Activated T-helper 2 cell treated with anti-CD3 and anti-CD28 coated beads, Interferon-gamma antibody, Interleukin-2, Interleukin-4, amounts not matched to agents 10 μg/mL and 5 μg/mL and 100 μg/mL, durations not matched to agents 14 hours and 24 hours and 36 hours (primary cell): ENCODE data around the gene SKIC8. TPM values are rescaled to one million over a fixed set of nuclear protein-coding genes. Genes with fewer than 3 reads are reported as not detected.
A peak's percentile ranks its signal among the peaks of the same experiment; 100 is the strongest.

ENCODE experiments used
- DNase-seq: peaks from one replicate; pipeline ENCODE4 v3.0.0; 2021; ENCODE audit warnings: low spot score
- H3K27ac Mint-ChIP-seq: one replicate; pipeline ENCODE4 v1.8.0; 2021; ENCODE audit warnings: mixed read lengths
- H3K27me3 Mint-ChIP-seq: one replicate; pipeline ENCODE4 v1.8.0; 2021; ENCODE audit warnings: low read depth, mixed read lengths
- H3K36me3 Mint-ChIP-seq: one replicate; pipeline ENCODE4 v1.8.0; 2021; ENCODE audit warnings: low read depth, mixed read lengths
- H3K4me1 Mint-ChIP-seq: one replicate; pipeline ENCODE4 v1.8.0; 2021; ENCODE audit warnings: low read depth, mixed read lengths
- H3K4me3 Mint-ChIP-seq: one replicate; pipeline ENCODE4 v1.8.0; 2021; ENCODE audit warnings: low read depth, mild to moderate bottlenecking, moderate library complexity, mixed read lengths
- H3K9me3 Mint-ChIP-seq: one replicate; pipeline ENCODE4 v1.8.0; 2021; ENCODE audit warnings: mixed read lengths
- intact Hi-C: fragments of 100-400 bp; cut with micrococcal nuclease; formaldehyde crosslinking; loops from one replicate; pipeline ENCODE4 v1.15.1; 2023
- total RNA-seq: library from RNA; stranded (reverse); gene quantifications from 2 replicates; pipeline ENCODE4 v1.2.3, GENCODE V29; 2022

SKIC8 gene
- total RNA-seq, 1 donor from 2014 or later: 51.2 TPM

GRCh38 chr15:78316283-78317083 lies 17.1 kb upstream of the SKIC8 start:
- intact Hi-C loops: loop anchor here (10.0 kb wide), 1 partner anchor 168 kb away; no protein-coding TSS in a partner anchor
- Mint-ChIP-seq H3K36me3 (no peaks in the 10 kb centered on the region), H3K4me3 (no peak overlapping the region), H3K27ac (no peak overlapping the region), H3K27me3 (peaks cover 2% of the 10 kb centered on the region), H3K9me3 (no peaks in the 10 kb centered on the region), H3K4me1 (no peaks in the 10 kb centered on the region)
- no peak for DNase-seq

GRCh38 chr15:78315686-78316282 lies 16.4 kb upstream of the SKIC8 start:
- Mint-ChIP-seq H3K27ac (no peak overlapping the region), H3K27me3 (peaks cover 2% of the 10 kb centered on the region), H3K9me3 (no peaks in the 10 kb centered on the region), H3K4me1 (no peaks in the 10 kb centered on the region), H3K4me3 (no peak overlapping the region), H3K36me3 (no peaks in the 10 kb centered on the region)
- intact Hi-C loops: loop anchor here (10.0 kb wide), 1 partner anchor 169 kb away; no protein-coding TSS in a partner anchor
- no peak for DNase-seq

GRCh38 chr15:78314181-78314581 lies 14.8 kb upstream of the SKIC8 start:
- H3K27ac Mint-ChIP-seq: no peak overlapping the region
- H3K4me1 Mint-ChIP-seq: no peaks in the 10 kb centered on the region
- H3K36me3 Mint-ChIP-seq: no peaks in the 10 kb centered on the region
- intact Hi-C loops: loop anchor here (10.0 kb wide), 1 partner anchor 171 kb away; no protein-coding TSS in a partner anchor
- no peak overlapping the region for H3K4me3 Mint-ChIP-seq
- no peak for DNase-seq
- H3K9me3 Mint-ChIP-seq: no peaks in the 10 kb centered on the region
- peaks cover 2% of the 10 kb centered on the region for H3K27me3 Mint-ChIP-seq

- no peak for DNase-seq
- Mint-ChIP-seq H3K4me3 (no peak overlapping the region), H3K36me3 (no peaks in the 10 kb centered on the region), H3K9me3 (no peaks in the 10 kb centered on the region), H3K27me3 (peaks cover 2% of the 10 kb centered on the region), H3K4me1 (no peaks in the 10 kb centered on the region), H3K27ac (no peak overlapping the region)
- intact Hi-C loops: loop anchor here (10.0 kb wide), 1 partner anchor 171 kb away; no protein-coding TSS in a partner anchor
Measured at GRCh38 chr15:78313383-78313782, 14.0 kb upstream of the SKIC8 start.

GRCh38 chr15:78312957-78313356 lies 13.5 kb upstream of the SKIC8 start:
- no peaks in the 10 kb centered on the region for H3K4me1 Mint-ChIP-seq
- H3K27me3 Mint-ChIP-seq: no peaks in the 10 kb centered on the region
- no peak overlapping the region for H3K4me3 Mint-ChIP-seq
- no peak for DNase-seq
- H3K36me3 Mint-ChIP-seq: no peaks in the 10 kb centered on the region
- intact Hi-C loops: loop anchor here (10.0 kb wide), 1 partner anchor 172 kb away; no protein-coding TSS in a partner anchor
- no peak overlapping the region for H3K27ac Mint-ChIP-seq
- no peaks in the 10 kb centered on the region for H3K9me3 Mint-ChIP-seq

GRCh38 chr15:78312536-78312935 lies 13.1 kb upstream of the SKIC8 start:
- no peak for DNase-seq

GRCh38 chr15:78311292-78311691 lies 11.9 kb upstream of the SKIC8 start:
- intact Hi-C loops: loop anchor here (10.0 kb wide), 1 partner anchor 174 kb away; no protein-coding TSS in a partner anchor
- no peak overlapping the region for H3K4me3 Mint-ChIP-seq
- no peaks in the 10 kb centered on the region for H3K36me3 Mint-ChIP-seq
- DNase-seq: no peak
- H3K9me3 Mint-ChIP-seq: no peaks in the 10 kb centered on the region
- H3K27me3 Mint-ChIP-seq: no peaks in the 10 kb centered on the region
- H3K27ac Mint-ChIP-seq: no peak overlapping the region
- no peaks in the 10 kb centered on the region for H3K4me1 Mint-ChIP-seq

More at GRCh38 chr15:78312536-78312935, 13.1 kb upstream of the SKIC8 start:
- H3K27ac Mint-ChIP-seq: no peak overlapping the region
- intact Hi-C loops: loop anchor here (10.0 kb wide), 1 partner anchor 172 kb away; no protein-coding TSS in a partner anchor
- no peaks in the 10 kb centered on the region for H3K27me3 Mint-ChIP-seq
- H3K4me3 Mint-ChIP-seq: no peak overlapping the region
- H3K9me3 Mint-ChIP-seq: no peaks in the 10 kb centered on the region
- H3K4me1 Mint-ChIP-seq: no peaks in the 10 kb centered on the region
- no peaks in the 10 kb centered on the region for H3K36me3 Mint-ChIP-seq

- Mint-ChIP-seq H3K4me1 (no peaks in the 10 kb centered on the region), H3K27me3 (no peaks in the 10 kb centered on the region), H3K27ac (no peak overlapping the region), H3K4me3 (no peak overlapping the region), H3K9me3 (no peaks in the 10 kb centered on the region), H3K36me3 (no peaks in the 10 kb centered on the region)
- DNase-seq: peak; percentile 47
- intact Hi-C loops: loop anchor here (2.0 kb wide), 2 partner anchors 114 to 402 kb away; no protein-coding TSS in a partner anchor
Measured at GRCh38 chr15:78308422-78309032, 9.1 kb upstream of the SKIC8 start.

GRCh38 chr15:78307976-78308375 lies 8.6 kb upstream of the SKIC8 start:
- no peak for DNase-seq
- H3K4me3 Mint-ChIP-seq: no peak overlapping the region
- intact Hi-C loops: loop anchor here (2.0 kb wide), 2 partner anchors 115 to 403 kb away; no protein-coding TSS in a partner anchor
- no peak overlapping the region for H3K27ac Mint-ChIP-seq
- H3K27me3 Mint-ChIP-seq: no peaks in the 10 kb centered on the region
- H3K36me3 Mint-ChIP-seq: no peaks in the 10 kb centered on the region
- no peaks in the 10 kb centered on the region for H3K9me3 Mint-ChIP-seq
- H3K4me1 Mint-ChIP-seq: no peaks in the 10 kb centered on the region

GRCh38 chr15:78306176-78306774 lies 6.9 kb upstream of the SKIC8 start:
- Mint-ChIP-seq H3K27me3 (no peaks in the 10 kb centered on the region), H3K27ac (no peak overlapping the region), H3K4me3 (no peak overlapping the region)

GRCh38 chr15:78304216-78305066 lies 5.0 kb upstream of the SKIC8 start:
- intact Hi-C loops: no loop called here
- DNase-seq: no peak
- Mint-ChIP-seq H3K4me1 (peaks cover 6% of the 10 kb centered on the region), H3K4me3 (no peak overlapping the region), H3K27ac (no peak overlapping the region), H3K27me3 (no peaks in the 10 kb centered on the region), H3K36me3 (no peaks in the 10 kb centered on the region), H3K9me3 (no peaks in the 10 kb centered on the region)

More at GRCh38 chr15:78306176-78306774, 6.9 kb upstream of the SKIC8 start:
- DNase-seq: no peak
- intact Hi-C loops: no loop called here
- peaks cover 6% of the 10 kb centered on the region for H3K4me1 Mint-ChIP-seq
- no peaks in the 10 kb centered on the region for H3K9me3 Mint-ChIP-seq
- no peaks in the 10 kb centered on the region for H3K36me3 Mint-ChIP-seq
